NOMO-1 (cell line): Measurements from ENCODE around the gene CYP26B1.

Experiments
- DNase-seq, 2 experiments: peaks; one replicate each; lab custom pipeline; 2025; ENCODE audit not compliant: unreplicated experiment in 2 of 2; lab: John Stamatoyannopoulos, UW

Gene CYP26B1

GRCh38 chr2:72155737-72156136 lies 8.1 kb upstream of the CYP26B1 start:
- no peak for DNase-seq

GRCh38 chr2:72155151-72155550 lies 7.5 kb upstream of the CYP26B1 start:
- no peak for DNase-seq

- no peak for DNase-seq
These were observed 6.8 kb upstream of the CYP26B1 start for GRCh38 chr2:72154386-72154975.

GRCh38 chr2:72153924-72154323 lies 6.3 kb upstream of the CYP26B1 start:
- no peak for DNase-seq

GRCh38 chr2:72153026-72153791 lies 5.5 kb upstream of the CYP26B1 start:
- DNase-seq = no peak

GRCh38 chr2:72150861-72151356 lies 3.2 kb upstream of the CYP26B1 start:
- no peak for DNase-seq

- DNase-seq = peak; percentile 55 to 62
These were observed 2.6 kb upstream of the CYP26B1 start for GRCh38 chr2:72150157-72150860.

- DNase-seq = no peak
These were observed 2.0 kb upstream of the CYP26B1 start for GRCh38 chr2:72149556-72150156.

GRCh38 chr2:72148837-72149555 lies 1.3 kb upstream of the CYP26B1 start:
- no peak for DNase-seq

GRCh38 chr2:72148003-72148836 lies 558 bp upstream of the CYP26B1 start:
- DNase-seq = no peak

GRCh38 chr2:72146347-72147302 lies 1.0 kb downstream of the CYP26B1 start:
- DNase-seq = no peak

- no peak for DNase-seq
These were observed 1.9 kb downstream of the CYP26B1 start for GRCh38 chr2:72145658-72146329.

GRCh38 chr2:72145289-72145657 lies 2.4 kb downstream of the CYP26B1 start:
- DNase-seq = no peak

- DNase-seq = no peak
These were observed 2.9 kb downstream of the CYP26B1 start for GRCh38 chr2:72144632-72145288.

- DNase-seq = no peak
These were observed 3.4 kb downstream of the CYP26B1 start for GRCh38 chr2:72144274-72144631.

- DNase-seq = no peak
These were observed 4.0 kb downstream of the CYP26B1 start for GRCh38 chr2:72143441-72144273.
